ENCODE results near the gene PARVB. TPM values are rescaled to one million over a fixed set of nuclear protein-coding genes. Genes with fewer than 3 reads are reported as not detected.

PARVB gene
- total RNA-seq, 4 donors from 2014 or later, result 6.6 to 144 (median 30.1) TPM

- no peak for DNase-seq
- 79% methylated on average over 8 of the region's 8 CpGs for WGBS, 2 donors (ENCODE audit: low coverage in 1 of 2)
- Histone ChIP-seq H3K27ac (no peak overlapping the region), H3K36me3 (peaks cover 0 to 65% (median 22%) of the 10 kb centered on the region in 4 donors), H3K4me3 (no peak overlapping the region), H3K9me3 (no peaks in the 10 kb centered on the region), H3K4me1 (peaks cover under 1 to 3% (median under 1%) of the 10 kb centered on the region in 4 donors), H3K27me3 (no peaks in the 10 kb centered on the region)
- no peak for TF ChIP-seq EP300 (IDR thresholded peaks at IDR 0.05; ENCODE audit: low read depth)
- no peak for TF ChIP-seq POLR2AphosphoS5 (IDR thresholded peaks at IDR 0.05)
- no peak for TF ChIP-seq POLR2A (IDR thresholded peaks at IDR 0.05)
- no peak for TF ChIP-seq CTCF (IDR thresholded peaks at IDR 0.05)
- in situ Hi-C loops (cut with MboI; ENCODE audit: low pct_ligation_motif_present in 1 of 4, low pct_unique_long_range_greater_than_20kb in 1 of 4, low sequenced_read_pairs in 3 of 4), result no loop called here
- intact Hi-C loops (cut with DNase I; ENCODE audit: low total_unique reads), result no loop called here
Observed at GRCh38 chr22:43988116-43988820, 35.8 kb upstream of the PARVB start.

GRCh38 chr22:43988960-43989359 is 35.1 kb upstream of the PARVB start:
- peaks cover 0 to 59% (median 19%) of the 10 kb centered on the region in 4 donors for H3K36me3 ChIP-seq
- in situ Hi-C loops (cut with MboI; ENCODE audit: low pct_ligation_motif_present in 1 of 4, low pct_unique_long_range_greater_than_20kb in 1 of 4, low sequenced_read_pairs in 3 of 4), result no loop called here
- no peaks in the 10 kb centered on the region for H3K9me3 ChIP-seq
- no peak for DNase-seq
- H3K27ac ChIP-seq, result no peak overlapping the region
- peaks cover 3 to 4% (median 4%) of the 10 kb centered on the region in 4 donors for H3K4me1 ChIP-seq
- 94 to 100% methylated on average over 6 to 10 of the region's 10 CpGs for WGBS, 2 donors (ENCODE audit: low coverage in 1 of 2)
- no peaks in the 10 kb centered on the region for H3K27me3 ChIP-seq
- intact Hi-C loops (cut with DNase I; ENCODE audit: low total_unique reads), result no loop called here
- no peak overlapping the region for H3K4me3 ChIP-seq
- TF ChIP-seq CTCF (IDR thresholded peaks at IDR 0.05) (no peak), EP300 (IDR thresholded peaks at IDR 0.05; ENCODE audit: low read depth) (no peak), POLR2A (IDR thresholded peaks at IDR 0.05) (no peak), POLR2AphosphoS5 (IDR thresholded peaks at IDR 0.05) (no peak)

DNA sequence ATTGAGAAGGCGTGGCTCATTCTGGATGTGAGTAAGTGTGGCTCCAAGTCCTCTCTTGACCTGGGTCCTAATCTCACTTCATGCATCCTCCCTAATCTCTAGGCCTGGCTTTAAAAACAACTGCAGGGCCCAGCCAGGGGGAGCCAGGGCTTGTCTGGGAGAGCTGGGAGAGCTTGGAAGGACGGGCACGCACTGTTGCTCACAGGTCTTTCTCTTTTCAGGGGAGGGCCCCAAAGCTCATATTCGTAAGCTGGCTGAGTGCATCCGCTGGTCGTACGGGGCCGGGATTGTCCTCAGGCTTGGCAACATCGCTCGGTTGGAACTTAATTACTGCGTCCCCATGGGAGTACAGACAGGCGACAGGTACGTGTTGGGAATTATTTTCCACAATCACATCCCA is 34.1 kb upstream of the PARVB start:
- in situ Hi-C loops (cut with MboI; ENCODE audit: low pct_ligation_motif_present in 1 of 4, low pct_unique_long_range_greater_than_20kb in 1 of 4, low sequenced_read_pairs in 3 of 4) (loop anchor here (5.0 to 10.0 kb wide), 4 partner anchors 95 to 645 kb away; no protein-coding TSS in a partner anchor), intact Hi-C loops (cut with DNase I; ENCODE audit: low total_unique reads) (loop anchor here (5.0 kb wide), 2 partner anchors 92 to 637 kb away; no protein-coding TSS in a partner anchor)
- no peak for DNase-seq
- TF ChIP-seq EP300 (IDR thresholded peaks at IDR 0.05; ENCODE audit: low read depth) (no peak), POLR2A (IDR thresholded peaks at IDR 0.05) (no peak), CTCF (IDR thresholded peaks at IDR 0.05) (no peak), POLR2AphosphoS5 (IDR thresholded peaks at IDR 0.05) (no peak)
- Histone ChIP-seq H3K27ac (no peak overlapping the region), H3K27me3 (no peaks in the 10 kb centered on the region), H3K4me1 (peaks cover 3 to 4% (median 4%) of the 10 kb centered on the region in 4 donors), H3K4me3 (no peak overlapping the region), H3K9me3 (no peaks in the 10 kb centered on the region), H3K36me3 (peaks cover 0 to 48% (median 14%) of the 10 kb centered on the region in 4 donors)
- WGBS, 2 donors (ENCODE audit: low coverage in 1 of 2), result 80 to 89% methylated on average over 1 to 13 of the region's 13 CpGs

GRCh38 chr22:43991316-43992020 is 32.6 kb upstream of the PARVB start:
- intact Hi-C loops (cut with DNase I; ENCODE audit: low total_unique reads) (loop anchor here (5.0 kb wide), 2 partner anchors 91 to 636 kb away; no protein-coding TSS in a partner anchor), in situ Hi-C loops (cut with MboI; ENCODE audit: low pct_ligation_motif_present in 1 of 4, low pct_unique_long_range_greater_than_20kb in 1 of 4, low sequenced_read_pairs in 3 of 4) (loop anchor here (5.0 to 10.0 kb wide), 4 partner anchors 93 to 643 kb away; no protein-coding TSS in a partner anchor)
- peaks cover 0 to 40% (median 15%) of the 10 kb centered on the region in 4 donors for H3K36me3 ChIP-seq
- H3K4me3 ChIP-seq, result no peak overlapping the region
- no peak for TF ChIP-seq EP300 (IDR thresholded peaks at IDR 0.05; ENCODE audit: low read depth)
- no peak for TF ChIP-seq POLR2AphosphoS5 (IDR thresholded peaks at IDR 0.05)
- DNase-seq, result no peak
- H3K4me1 ChIP-seq, result peaks cover 3 to 4% (median 4%) of the 10 kb centered on the region in 4 donors
- no peak overlapping the region for H3K27ac ChIP-seq
- no peaks in the 10 kb centered on the region for H3K9me3 ChIP-seq
- H3K27me3 ChIP-seq, result no peaks in the 10 kb centered on the region
- WGBS, 2 donors (ENCODE audit: low coverage in 1 of 2), result 94% methylated on average over 11 of the region's 11 CpGs; no CpG with 5 or more reads in 1 of the 2 donors
